Stomach (tissue), 4 donors: ENCODE data around the gene EML4.

Source experiments
- CTCF ChIP-seq, 7 experiments: fragments of 450-650 bp in 4 of 7; fragments of 200-600 bp in 3 of 7; sonication (generic) in 3 of 7; IDR thresholded peaks; one replicate each; pipeline ENCODE4 v1.5.1; 2016 to 2019; ENCODE audit warnings: antibody characterized with exemption in 7 of 7, control low read depth in 2 of 7, mild to moderate bottlenecking in 1 of 7
- EP300 ChIP-seq: sonication (generic); formaldehyde crosslinking; IDR thresholded peaks from one replicate; pipeline ENCODE4 v1.6.1; 2017; ENCODE audit warnings: antibody characterized with exemption
- POLR2A ChIP-seq, 4 donors: fragments of 450-650 bp; IDR thresholded peaks; one replicate each; pipeline ENCODE4 v1.6.1; 2016; ENCODE audit warnings: antibody characterized with exemption in 4 of 4, control low read depth in 2 of 4, mild to moderate bottlenecking in 1 of 4, moderate library complexity in 1 of 4
- POLR2AphosphoS5 ChIP-seq, 3 donors: sonication (generic); formaldehyde crosslinking; IDR thresholded peaks; one replicate each; pipeline ENCODE4 v1.6.1; 2016; ENCODE audit warnings: antibody characterized with exemption in 3 of 3

GRCh38 chr2:42216694-42217093 lies 47.5 kb downstream of the EML4 start:
- TF ChIP-seq CTCF (IDR thresholded peaks at IDR 0.05) = no peak
- no peak for TF ChIP-seq EP300
- TF ChIP-seq POLR2AphosphoS5 (IDR thresholded peaks at IDR 0.05) = no peak
- no peak for TF ChIP-seq POLR2A (IDR thresholded peaks at IDR 0.05)
